ENCODE data around the gene DHRS2. TPM values are rescaled to one million over a fixed set of nuclear protein-coding genes. Genes with fewer than 3 reads are reported as not detected.
"Not testable (repeated sequence)": the region's sequence is repeated elsewhere in the genome, so short reads cannot be mapped to it uniquely, and the experiment has no call there.

The DHRS2 gene
- total RNA-seq, 1 donor from 2014 or later, result 0.41 TPM

- DNase-seq (ENCODE audit: low spot score in 2 of 2) (no peak), FAIRE-seq (no peak)
Measured at GRCh38 chr14:23675906-23676305, 39.7 kb downstream of the DHRS2 start.

- FAIRE-seq (no peak), DNase-seq (ENCODE audit: low spot score in 2 of 2) (no peak)
Measured at GRCh38 chr14:23681337-23681736, 45.2 kb downstream of the DHRS2 start.

DNA sequence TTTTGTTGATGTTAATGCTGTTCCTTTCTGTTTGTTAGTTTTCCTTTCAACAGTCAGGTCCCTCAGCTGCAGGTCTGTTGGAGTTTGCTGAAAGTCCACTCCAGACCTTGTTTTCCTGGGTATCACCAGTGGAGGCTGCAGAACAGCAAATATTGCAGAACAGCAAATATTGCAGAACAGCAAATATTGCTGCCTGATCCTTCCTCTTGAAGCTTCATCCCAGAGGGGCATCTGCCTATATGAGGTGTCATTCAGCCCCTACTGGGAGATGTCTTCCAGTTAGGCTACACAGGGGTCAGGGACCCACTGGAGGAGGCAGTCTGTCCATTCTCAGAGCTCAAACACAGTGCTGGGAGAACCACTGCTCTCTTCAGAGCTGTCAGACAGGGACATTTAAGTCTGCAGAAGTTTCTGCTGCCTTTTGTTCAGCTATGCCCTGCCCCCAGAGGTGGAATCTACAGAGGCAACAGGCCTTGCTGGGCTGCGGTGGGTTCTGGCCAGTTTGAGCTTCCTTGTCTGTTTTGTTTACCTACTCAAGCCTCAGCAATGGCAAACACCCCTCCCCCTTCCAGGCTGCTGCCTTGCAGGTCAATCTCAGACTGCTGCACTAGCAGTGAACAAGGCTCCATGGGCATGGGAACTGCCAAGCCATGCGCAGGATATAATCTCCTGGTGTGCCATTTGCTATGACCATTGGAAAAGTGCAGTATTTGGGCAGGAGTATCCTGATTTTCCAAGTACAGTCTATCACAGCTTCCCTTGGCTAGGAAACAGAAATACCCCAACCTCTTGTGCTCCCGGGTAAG lies 53.7 kb downstream of the DHRS2 start:
- not testable (repeated sequence) for FAIRE-seq

DNA sequence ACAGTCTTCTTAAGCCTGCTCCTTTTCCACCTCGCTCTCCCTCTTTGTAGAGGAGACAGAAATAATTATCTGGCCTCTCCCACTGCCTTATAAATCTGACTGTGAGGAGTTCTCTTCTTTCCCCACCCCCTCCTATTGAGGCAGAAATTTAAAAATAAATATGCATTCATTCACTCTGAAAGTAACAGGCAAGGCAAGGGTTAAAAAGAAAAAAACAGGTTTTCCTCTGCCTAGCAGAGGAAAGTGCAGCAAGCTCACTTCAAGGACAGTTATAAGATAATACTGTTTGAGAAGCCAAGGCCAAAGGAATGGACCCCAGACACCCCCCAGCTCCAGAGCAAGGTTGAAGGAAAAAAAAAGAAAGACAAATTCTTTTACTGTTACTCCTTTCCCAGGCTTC lies 56.3 kb downstream of the DHRS2 start:
- FAIRE-seq, result no peak

More for the DNA sequence above, 53.7 kb downstream of the DHRS2 start:
- not testable (repeated sequence) for DNase-seq (ENCODE audit: low spot score in 2 of 2)

DNA sequence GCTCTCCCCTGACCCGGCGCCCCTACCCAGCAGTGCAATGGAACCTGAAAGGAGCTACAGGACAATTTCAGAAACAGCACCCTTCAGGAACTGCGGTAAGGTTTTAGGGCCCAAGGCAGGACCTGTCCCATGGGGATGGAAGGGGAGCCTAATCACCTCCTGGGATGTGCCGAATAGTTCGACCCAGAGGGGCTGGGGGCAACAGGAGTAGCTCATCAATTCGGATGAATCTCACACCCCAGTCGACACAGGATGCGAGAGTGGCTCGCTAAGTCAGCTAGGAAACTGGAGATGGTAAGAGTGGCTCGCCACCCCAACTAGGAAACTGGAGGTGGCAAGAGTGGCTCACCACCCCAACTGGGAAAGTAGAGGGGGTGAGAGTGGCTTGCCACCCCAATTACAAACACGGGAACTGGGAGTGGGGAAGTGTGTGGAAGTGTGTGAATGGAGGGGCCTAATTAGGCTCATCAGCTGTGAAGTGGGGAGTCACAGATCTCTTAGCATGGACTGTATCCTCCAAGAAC lies 57.1 kb downstream of the DHRS2 start:
- FAIRE-seq (no peak), DNase-seq (ENCODE audit: low spot score in 2 of 2) (no peak)

More for the DNA sequence above, 56.3 kb downstream of the DHRS2 start:
- DNase-seq (ENCODE audit: low spot score in 2 of 2), result no peak

GRCh38 chr14:23694085-23694948 lies 58.2 kb downstream of the DHRS2 start:
- no peak for DNase-seq (ENCODE audit: low spot score in 2 of 2)
- FAIRE-seq, result no peak

Other genes starting within 250 kb of the DHRS2 start
- gene MYH6, start 228.1 kb upstream of the DHRS2 start, total RNA-seq, result not detected
- 0.41 TPM for gene MYH7, start 200.7 kb upstream of the DHRS2 start, total RNA-seq
- gene NGDN, start 166.7 kb upstream of the DHRS2 start, total RNA-seq, result 44.4 TPM
- gene ZFHX2, start 84.6 kb upstream of the DHRS2 start, total RNA-seq, result 1.2 TPM
- gene THTPA, start 80.1 kb upstream of the DHRS2 start, total RNA-seq, result 23.6 TPM
- 12.6 TPM for gene AP1G2, start 68.6 kb upstream of the DHRS2 start, total RNA-seq
- 32.2 TPM for gene JPH4, start 57.6 kb upstream of the DHRS2 start, total RNA-seq